Fibroblast of gingiva (primary cell): ENCODE results near the gene PLN.

ENCODE experiments used
- DNase-seq: peaks from one replicate; pipeline ENCODE4 v3.0.0-alpha.2; 2011; ENCODE audit warnings: low read depth

Gene PLN

DNA sequence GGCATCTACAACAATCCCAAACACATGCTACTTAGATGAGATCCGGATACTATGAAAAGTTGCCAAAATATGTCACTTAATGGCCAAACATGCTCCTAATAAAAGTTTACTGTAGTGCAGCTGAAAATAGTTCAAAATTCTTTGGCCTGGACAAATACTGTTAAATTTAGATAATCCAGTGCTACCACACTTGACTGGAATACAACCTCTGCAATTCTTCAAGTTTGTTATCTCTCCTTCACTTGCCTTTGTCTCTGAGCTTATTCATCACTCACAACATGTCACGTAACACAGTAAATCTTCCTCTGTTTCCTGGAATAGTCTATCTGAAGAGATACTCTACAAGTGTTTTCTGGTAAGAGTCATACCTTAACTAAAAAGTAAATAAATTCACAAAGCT is 10.5 kb upstream of the PLN start:
- DNase-seq, result peak; percentile 17

DNA sequence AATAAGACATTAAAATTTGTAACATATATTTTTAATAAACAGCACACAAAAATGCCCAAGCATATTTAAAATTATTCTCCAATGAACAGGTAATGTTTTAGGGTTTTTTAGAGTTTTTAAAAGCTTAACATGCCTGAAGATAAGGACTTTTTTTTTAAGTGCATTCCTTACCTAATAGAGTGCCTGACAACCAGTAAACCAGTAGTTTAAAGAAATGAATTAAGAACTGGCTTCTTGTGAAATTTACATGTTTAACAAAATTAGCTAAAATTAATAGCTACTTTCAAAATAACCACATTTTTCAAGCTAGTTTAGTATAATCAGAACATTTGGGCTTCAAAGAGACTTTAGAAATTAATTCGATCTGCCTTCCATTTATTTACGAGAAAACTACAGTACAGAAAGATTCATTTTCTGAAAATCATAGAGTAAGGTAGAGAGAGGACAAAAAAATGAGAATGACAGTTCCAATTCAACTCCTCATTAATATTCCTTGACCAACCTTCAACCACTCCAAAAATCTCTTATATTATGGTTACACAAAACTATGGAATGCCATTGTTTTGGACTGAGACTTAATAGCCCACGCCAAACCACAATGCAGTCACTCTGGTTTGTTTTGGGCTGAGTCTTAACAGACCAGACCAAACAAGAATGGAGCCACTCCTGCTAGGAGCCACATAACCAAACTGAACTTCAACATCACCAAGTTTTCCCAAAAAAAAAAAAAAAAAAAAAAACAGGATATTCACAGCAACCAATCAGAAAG is 5.7 kb upstream of the PLN start:
- DNase-seq, result peak; percentile 54

DNA sequence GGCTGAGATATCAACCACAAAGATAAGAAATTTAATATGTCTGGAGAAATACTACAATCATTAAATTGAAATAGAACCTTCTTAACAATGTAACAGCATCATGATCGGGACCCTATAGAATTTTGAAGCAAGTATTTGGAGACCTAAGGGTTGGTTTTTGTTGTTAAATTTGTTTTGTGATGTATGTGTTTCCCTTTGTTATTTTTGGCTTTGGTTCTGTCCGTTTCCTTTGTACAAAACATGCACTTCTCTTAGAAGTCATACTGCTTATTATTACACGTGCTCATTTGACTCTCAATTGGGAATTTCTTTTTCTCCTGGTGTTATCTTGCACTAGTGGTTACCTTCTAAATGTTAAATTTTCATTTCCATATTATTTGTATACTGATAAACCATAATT is 4.0 kb upstream of the PLN start:
- no peak for DNase-seq

DNA sequence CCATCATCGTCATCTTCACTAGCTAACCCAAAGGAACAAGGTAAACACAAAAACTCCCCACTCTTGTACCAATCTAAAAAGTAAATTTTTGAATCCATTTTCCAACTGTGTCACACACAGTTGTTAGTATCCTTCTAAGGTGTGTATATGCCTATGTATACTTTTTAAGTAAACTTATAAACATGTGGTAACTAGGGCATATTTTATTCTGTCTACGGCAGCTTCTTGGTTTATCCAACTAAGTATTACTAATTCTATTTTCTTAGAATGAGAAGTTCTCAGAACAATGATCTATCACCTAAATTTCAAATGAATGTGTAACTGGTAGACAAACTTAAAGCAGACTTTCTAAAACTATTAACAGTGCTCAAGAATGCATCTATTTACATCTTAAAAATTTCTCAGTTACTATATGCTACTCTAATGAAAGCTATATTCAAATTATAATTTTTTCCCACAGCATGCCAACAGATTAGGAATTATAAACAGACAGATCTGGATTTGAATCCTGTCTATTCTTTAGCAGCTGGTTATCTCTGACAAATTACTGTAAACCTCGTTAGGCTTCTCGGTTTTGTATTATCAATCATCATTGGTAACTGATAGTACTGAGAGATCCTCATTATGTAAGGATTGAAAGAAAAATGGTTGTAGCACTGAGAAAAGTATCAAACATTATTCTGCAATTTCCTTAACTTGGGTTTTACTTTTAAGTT is 1.8 kb upstream of the PLN start:
- no peak for DNase-seq

DNA sequence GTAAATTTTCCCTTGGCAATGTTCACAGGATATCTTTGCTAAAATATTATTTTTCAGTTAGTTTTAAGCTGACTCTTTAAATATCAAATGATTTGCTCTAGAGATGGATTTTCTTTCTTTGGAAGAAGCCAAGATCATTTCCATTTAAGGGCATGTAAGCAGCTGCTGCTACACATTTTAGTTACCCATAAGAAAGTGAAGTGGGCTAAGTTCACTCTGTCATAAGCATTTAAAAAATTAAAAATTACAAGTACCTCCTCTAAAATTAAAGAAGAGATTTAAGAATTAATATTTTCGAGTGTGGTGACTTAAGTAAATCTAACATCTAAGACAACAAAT is 1.2 kb upstream of the PLN start:
- DNase-seq, result no peak

GRCh38 chr6:118548613-118549012 is 517 bp downstream of the PLN start:
- DNase-seq, result no peak

GRCh38 chr6:118551063-118552053 is 3.3 kb downstream of the PLN start:
- peak; percentile 61 for DNase-seq

- no peak for DNase-seq
Measured at GRCh38 chr6:118553132-118553531, 5.0 kb downstream of the PLN start.

GRCh38 chr6:118554698-118555097 is 6.6 kb downstream of the PLN start:
- no peak for DNase-seq

DNA sequence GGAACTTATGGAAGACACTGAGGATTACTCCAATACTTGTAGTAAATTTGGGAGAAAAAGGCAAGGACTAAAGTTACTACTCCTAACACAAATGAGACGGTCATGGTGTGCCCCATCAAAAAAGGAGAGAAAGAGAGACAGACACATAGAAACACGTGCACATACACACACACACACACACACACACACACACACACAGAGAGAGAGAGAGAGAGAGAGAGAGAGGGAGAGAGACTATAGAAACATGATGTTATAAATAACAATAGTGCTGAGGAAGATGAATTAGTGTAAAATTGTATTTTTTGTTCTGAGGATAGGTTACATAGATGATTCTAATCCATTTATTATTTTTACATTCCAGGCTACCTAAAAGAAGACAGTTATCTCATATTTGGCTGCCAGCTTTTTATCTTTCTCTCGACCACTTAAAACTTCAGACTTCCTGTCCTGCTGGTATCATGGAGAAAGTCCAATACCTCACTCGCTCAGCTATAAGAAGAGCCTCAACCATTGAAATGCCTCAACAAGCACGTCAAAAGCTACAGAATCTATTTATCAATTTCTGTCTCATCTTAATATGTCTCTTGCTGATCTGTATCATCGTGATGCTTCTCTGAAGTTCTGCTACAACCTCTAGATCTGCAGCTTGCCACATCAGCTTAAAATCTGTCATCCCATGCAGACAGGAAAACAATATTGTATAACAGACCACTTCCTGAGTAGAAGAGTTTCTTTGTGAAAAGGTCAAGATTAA is 10.5 kb downstream of the PLN start:
- DNase-seq, result peak; percentile 23

DNA sequence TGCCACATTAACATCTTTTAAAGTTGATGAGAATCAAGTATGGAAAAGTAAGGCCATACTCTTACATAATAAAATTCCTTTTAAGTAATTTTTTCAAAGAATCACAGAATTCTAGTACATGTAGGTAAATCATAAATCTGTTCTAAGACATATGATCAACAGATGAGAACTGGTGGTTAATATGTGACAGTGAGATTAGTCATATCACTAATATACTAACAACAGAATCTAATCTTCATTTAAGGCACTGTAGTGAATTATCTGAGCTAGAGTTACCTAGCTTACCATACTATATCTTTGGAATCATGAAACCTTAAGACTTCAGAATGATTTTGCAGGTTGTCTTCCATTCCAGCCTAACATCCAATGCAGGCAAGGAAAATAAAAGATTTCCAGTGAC is 11.6 kb downstream of the PLN start:
- no peak for DNase-seq

DNA sequence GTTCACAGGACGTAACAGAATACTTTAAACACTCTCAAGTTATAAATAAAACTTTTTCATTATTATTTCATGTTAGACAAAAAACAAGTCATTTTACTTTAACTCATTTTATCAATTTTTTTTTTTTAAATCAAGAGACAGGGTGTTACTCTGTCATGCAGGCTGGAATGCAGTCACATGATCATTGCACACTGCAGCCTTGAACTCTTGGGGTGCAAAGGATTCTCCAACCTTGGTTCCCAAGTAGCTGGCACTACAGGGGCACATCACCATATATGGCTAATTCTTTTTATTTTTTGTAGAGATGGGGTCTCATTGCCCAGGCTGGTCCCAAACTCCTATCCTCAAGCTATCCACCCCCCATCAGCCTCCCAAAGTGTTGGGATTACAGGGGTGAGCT is 14.2 kb downstream of the PLN start:
- no peak for DNase-seq

- DNase-seq, result peak; percentile 11
Measured at GRCh38 chr6:118562959-118563358, 14.9 kb downstream of the PLN start.

GRCh38 chr6:118565311-118565960 is 17.3 kb downstream of the PLN start:
- DNase-seq, result no peak

DNA sequence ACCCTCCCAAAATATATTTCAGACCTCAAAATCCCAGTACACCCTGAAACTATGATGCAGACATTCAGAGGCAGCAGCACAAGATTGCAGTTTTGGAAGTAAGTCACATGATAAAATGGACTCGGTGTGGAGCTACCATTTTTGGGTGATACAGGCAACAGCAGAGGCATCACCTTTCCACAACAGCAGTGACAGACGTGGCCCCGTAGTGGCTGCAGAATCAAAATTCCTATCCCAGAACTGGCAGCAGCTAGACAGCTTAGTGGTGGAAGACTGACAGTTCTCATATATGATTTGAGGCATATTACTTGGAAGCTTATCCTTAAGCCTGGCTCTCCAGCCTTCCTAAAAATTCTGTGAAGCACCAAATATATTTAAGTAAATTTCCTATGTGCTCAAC is 19.9 kb downstream of the PLN start:
- no peak for DNase-seq

GRCh38 chr6:118569498-118569897 is 21.4 kb downstream of the PLN start:
- no peak for DNase-seq

- no peak for DNase-seq
Measured at GRCh38 chr6:118571121-118571520, 23.0 kb downstream of the PLN start.

DNA sequence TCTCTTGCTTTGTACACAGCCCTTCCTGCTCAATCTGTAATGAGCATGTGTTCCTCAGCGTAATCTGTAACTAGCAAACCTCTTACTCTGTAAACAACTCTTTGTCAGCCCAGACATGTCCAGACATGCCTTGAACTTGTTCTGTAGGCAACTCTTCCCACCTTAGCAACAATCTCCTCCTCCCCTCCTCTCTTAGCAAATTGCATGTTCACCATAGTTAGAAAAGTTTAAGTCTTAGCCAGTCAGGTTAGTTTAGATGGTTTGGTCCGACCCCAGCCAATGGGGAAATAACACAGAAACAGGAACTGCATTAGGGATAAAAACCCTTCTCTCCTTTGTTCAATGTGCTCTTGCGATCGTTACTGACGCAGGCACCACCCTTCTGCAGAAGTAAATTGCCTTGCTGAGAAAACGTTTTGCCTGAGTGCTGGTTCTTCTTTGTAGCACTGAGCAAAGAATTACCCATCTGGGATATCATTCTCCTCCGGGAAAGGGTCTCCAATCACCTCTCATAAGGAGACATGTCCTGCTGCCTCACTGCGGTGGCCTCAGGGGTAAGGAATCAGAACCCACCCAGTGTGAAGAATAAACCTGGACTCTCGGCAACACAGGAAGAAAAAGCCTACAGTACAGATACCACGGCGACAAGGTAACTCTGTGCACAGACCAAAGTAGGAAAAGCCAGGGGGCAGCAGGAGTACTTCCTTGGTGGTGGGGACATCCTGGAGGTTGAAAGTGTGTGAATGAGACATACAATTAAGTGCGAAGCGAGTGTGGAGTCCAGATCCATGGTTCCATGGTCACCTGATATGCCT is 26.2 kb downstream of the PLN start:
- DNase-seq, result no peak

DNA sequence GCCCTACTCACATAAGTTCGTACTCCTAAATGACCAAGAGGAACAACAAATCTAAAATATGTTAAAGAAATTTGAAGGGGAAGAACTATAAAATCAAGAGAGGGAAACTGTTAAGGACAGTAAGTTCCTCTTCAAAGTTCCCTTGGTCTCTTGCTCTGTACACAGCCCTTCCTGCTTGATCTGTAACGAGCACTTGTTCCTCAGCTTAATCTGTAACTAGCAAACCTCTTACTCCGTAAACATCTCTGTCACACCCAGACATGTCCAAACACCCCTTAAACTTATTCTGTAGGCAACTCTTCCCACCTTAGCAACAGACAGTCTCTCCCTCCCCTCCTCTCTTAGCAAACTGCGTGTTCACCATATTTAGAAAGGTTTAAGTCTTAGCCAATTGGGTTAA is 29.9 kb downstream of the PLN start:
- no peak for DNase-seq

- no peak for DNase-seq
Measured at GRCh38 chr6:118578617-118579016, 30.5 kb downstream of the PLN start.

DNA sequence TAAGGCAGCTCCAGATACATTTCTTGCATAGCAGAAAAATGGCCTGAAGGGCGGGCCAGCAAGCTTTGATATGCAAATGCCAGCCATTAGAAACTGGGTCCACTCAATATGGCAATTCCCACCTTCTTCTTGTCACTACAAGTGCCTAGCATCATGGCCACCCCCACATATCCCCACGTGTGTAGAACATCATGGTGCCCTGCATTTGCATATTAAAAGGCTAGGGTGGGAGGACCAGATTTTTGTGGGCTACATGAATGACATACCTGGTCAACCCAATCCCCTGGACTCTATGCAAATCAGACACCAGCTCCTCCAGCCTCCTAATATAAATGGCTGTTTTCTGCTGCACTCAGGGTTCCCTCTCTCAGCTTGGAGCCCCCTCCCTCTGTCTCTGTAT is 31.7 kb downstream of the PLN start:
- DNase-seq, result no peak
